Measurements from ENCODE around the gene FGF14.
"Not testable (repeated sequence)": the region's sequence is repeated elsewhere in the genome, so short reads cannot be mapped to it uniquely, and the experiment has no call there.

FGF14 gene

DNA sequence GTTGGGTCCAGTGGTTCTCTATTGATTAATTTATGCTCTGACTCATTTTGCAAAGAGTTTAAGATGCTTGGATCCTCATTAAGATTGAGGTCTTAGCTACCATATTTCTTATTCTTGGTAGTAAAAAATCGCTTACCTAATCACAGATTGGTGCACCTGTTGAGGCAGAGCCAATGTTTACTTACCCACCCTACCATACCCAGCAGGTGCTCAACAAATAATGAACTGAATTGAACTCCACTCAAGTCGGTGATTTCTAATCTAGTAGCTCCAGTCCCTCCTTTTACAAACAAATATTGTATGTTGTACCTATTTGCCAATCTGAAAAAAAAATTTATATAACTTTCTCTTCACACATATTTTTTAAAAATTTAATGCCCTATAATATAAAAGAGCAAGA lies 361.0 kb downstream of the FGF14 start:
- DNase-seq (ENCODE audit: low read depth in 3 of 3), result no peak

DNA sequence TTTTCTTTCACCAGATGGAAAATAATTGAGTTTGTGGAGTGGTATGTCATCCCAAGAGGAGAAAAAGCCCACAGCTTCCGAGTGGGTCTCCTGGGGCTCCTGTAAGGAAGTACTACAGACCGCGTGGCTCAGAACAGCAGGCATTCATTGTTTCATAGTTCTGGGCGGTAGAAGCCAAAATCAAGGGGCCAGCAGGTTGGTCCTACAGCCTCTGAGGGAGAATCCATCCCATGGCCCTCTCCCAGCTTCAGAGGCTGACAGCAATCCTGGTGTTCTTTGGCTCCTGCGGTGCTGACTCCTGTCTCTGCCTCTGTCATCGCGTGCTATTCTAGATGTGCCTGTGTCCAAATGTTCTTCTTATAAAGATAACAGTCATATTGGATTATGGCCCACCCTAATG lies 362.6 kb downstream of the FGF14 start:
- DNase-seq (ENCODE audit: low read depth in 3 of 3), result no peak

DNA sequence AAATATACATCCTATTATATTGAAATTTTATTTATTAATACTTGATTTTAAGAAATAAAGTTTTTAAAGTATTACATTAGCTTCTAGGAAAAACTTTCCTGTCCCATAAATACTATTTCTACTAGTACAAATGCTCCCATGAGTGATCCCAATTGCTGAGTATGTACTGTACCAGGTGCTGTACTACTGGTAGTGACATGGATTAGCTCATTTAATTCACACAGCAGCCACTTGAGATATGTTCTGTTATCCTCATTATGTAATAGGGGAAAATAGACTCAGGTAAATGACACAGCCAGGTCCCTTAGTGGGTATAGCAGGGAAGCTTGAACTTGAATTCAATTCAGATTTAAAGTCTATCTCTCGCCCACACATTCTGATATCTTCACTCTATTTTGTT lies 363.1 kb downstream of the FGF14 start:
- no peak for DNase-seq (ENCODE audit: low read depth in 3 of 3)

DNA sequence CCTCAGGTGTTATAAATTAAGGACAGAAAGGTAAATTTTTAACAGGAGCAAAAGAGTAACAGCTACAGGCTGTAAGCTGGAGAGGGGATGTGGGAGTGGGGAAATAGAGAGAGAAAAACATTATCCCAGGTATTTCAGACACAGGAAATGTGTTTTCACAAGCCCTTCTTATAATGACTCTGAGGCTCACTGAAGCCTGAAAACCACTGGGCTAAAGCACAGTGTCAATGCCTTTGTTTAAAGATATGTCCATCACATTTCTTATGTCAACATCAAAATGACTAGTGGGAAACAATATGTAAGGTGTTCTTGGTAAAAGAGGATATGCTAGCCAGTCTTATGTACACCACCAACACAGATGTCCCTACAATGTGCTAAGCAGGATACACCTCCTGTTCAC lies 365.9 kb downstream of the FGF14 start:
- no peak for DNase-seq (ENCODE audit: low read depth in 3 of 3)

DNA sequence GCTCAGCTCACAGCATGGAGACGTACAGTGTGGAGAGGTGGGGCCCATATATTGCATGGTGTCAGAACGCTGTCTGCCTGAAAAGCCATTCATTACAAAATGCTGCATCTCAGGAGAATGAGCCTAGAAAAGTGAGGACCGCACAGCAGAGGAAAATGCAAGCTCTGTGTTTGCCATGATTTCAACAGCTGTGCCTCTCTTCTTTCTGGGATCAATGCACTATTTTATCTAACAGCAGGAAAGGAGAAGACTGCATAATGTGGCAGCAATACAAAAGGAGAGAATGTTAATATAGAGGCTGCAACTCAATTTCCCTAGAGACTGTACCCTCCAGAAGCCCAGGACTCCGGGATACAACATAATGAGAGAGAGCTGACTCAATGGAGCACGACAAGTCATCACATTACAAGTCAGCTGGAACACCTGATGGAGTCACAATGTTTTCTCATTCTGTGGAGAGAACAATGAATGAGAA lies 368.0 kb downstream of the FGF14 start:
- DNase-seq (ENCODE audit: low read depth in 3 of 3), result no peak

DNA sequence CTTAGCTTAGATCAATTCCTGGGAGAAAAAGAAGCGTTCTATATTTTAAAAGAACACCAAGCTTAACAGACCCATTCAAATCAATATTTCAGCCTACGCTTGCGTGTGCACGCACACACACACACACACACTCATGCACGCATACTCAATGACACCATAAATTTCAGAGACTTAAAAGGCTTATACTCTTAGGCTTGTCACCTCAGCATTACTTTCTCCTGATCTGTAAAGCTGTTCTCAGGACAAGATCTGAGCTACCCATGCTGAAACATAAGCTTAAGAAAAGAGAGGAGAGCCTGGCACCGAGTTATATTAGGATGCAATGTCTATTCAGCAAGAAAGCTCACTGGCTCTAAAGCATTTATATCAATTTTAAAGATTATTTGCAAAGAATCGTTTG lies 368.5 kb downstream of the FGF14 start:
- DNase-seq (ENCODE audit: low read depth in 3 of 3), result no peak

DNA sequence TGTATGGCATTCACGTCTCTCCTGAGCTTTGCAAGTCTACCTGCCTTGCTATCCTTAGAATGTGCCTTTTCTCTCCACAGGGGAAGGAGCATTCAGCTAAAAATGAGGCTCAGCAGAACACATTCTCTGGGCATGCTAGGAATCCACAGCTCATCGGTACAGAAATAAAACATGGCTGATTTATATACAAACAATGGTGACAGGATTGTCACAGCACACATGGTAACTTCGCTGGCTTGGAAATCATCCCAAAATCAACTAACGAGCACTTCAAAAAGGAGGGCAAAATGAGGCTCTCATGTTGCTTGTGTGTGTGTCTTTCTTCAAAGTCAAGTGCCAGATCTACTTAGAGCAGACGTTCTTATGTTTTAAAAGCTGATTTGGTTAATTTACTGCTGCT lies 373.0 kb downstream of the FGF14 start:
- no peak for DNase-seq (ENCODE audit: low read depth in 3 of 3)

DNA sequence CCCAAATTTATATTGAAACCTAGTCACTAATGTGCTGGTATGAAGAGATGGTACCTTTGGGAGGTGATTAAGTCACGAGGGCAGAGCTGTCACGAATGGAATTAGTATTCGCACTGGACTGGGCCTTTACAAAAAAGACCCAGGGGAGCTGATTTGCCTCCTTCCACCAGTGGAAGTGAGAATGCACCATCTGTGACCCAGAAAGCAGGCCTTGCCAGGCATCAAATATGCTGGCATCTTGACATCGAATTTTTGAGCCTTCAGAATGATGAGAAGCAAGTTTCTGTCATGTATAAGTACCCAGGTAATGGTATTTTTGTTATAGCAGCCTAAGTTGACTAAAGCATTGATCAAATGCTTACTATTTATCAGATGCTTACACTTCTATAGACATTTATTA lies 373.6 kb downstream of the FGF14 start:
- no peak for DNase-seq (ENCODE audit: low read depth in 3 of 3)

DNA sequence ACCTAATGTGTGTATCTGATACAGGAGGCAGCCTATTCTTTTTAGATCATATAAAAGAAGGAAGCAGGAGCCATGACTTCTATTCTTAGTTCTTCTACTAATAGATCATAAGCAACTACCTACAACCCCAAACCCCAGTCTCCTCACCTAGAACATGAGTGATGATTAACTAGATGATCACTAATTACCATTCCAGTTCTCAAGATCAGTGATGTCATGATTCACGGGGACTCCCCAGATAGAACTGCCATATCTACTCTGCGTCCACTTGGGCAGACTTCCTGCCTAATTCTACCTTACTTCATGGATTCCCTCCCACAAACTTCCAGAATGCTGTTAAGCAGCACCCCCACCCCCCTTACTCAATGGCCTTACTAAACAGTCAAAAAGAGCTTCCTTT lies 380.1 kb downstream of the FGF14 start:
- DNase-seq (ENCODE audit: low read depth in 3 of 3), result no peak

DNA sequence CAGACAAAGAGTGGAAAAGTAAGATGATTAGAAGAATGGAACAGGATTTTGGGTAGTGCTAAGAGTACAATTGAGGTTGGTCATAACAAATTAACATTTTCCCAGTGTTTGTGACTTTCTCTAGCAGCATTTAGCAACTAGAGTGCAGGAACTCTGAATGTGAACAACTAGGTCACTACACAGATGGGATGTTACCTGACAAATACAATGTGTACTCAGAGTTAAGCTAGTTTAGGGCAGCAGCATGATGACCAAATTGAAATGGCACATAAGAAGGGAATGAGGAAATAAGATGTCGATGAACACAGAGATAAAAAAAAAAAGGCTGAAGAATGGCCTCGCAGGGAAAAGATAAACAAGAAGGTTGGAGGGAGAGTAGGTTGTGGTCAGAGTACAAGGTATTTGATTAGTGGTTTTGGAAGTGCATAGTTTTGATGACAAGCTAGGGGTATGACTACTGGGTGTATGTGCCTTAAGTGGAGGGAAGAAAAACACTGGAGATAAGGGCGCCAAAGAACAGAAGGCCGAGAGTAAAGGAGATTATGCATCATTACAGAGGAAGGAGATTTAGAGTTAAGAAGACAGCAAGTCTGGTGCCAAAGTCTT lies 381.1 kb downstream of the FGF14 start:
- no peak for DNase-seq (ENCODE audit: low read depth in 3 of 3)

DNA sequence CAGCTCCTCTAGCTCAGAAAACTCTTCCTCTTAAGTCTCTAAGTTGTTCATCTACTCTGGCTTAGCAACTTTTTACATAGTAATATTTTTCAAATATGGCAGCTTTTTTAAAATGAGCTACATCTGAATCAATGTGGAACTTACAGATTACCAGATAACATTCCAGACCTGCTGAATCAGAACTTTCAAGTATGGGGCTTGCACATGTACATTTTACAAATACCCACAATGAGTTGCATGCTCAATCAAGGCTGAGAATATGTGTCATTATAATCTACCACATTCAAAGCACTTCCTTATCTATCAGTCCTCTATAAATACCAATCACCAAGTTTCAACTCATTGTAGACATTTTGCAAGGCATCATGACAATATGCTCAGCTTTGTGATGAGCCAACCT lies 383.1 kb downstream of the FGF14 start:
- DNase-seq (ENCODE audit: low read depth in 3 of 3), result no peak

DNA sequence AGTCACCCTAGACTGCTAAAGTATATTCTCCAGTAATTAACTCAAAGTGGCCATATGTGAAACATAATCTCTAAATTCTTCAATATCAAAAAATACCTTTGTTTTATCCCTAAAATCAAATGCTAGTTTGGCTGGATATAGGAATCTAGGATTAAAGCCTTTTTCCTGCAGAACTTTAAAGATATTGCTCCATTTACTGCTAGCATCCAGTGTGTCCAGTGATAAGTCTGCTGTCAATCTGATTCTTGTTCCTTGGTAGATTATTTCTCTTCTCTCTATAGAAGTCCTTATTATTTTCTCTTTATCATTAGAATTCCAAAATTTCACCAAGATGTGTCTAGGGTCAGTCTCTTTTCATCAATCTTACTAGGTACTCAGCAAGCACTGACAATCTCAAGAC lies 384.6 kb downstream of the FGF14 start:
- DNase-seq (ENCODE audit: low read depth in 3 of 3), result no peak

DNA sequence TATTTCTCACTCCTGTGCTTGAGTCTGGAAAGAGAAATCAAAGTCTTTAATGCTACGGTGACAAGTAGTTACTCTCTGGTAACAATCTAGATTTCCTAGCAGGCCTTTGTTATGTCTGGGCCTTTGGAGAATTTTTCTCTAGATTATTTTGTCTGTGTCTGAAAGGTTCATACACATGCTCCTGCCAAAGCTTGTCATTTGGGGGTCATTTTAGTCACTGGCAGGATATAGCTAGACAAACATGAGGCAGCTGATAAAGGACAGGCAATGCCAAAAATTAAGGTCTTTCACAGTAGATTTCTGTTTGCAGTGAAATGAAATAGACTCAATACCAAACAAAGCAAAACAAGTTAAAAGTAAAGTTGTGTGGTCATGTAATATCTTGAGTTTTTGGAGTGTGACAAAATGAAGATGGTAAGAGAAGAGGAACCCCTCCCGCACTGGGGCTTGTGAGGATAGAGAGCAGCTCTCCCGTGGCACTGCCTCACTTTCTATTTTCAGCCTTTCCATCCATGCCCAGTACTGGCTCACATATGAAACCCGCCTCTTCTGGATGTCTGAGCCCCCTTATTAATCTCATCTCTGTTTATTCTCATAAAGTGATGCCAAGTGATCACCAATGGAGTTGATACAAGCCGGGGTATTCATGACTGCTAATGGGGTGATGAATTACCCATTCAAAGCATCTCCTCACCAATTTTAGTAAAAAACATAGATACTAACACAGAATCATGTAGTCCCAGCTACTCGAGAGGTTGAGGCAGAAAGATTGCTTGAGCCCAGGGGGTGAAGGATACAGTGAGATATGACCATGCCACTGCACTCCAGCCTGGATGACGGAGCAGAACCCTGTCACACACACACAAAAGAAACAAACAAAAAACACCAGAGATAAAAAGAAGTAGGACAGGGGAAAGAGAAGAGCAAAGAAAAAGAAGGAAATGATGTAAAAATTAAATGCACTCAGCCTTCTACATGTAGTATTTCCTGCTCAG lies 389.3 kb downstream of the FGF14 start:
- no peak for DNase-seq (ENCODE audit: low read depth in 3 of 3)

DNA sequence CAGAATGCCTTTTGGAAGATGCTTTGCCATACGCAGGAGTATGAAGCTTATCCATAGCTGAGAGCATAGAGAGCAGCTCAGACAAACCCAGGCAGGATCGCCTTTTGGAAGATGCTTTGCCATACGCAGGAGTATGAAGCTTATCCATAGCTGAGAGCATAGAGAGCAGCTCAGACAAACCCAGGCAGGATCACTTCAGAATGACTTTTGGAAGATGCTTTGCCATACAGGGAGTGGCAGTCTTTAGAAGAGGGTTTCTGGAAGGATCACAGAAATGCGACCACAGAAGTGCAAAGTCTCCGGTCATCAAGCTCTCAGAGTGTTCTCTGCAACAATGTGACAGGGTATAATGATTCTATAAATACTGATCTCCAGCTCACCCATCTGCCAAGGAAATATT lies 390.4 kb downstream of the FGF14 start:
- not testable (repeated sequence) for DNase-seq (ENCODE audit: low read depth in 3 of 3)

DNA sequence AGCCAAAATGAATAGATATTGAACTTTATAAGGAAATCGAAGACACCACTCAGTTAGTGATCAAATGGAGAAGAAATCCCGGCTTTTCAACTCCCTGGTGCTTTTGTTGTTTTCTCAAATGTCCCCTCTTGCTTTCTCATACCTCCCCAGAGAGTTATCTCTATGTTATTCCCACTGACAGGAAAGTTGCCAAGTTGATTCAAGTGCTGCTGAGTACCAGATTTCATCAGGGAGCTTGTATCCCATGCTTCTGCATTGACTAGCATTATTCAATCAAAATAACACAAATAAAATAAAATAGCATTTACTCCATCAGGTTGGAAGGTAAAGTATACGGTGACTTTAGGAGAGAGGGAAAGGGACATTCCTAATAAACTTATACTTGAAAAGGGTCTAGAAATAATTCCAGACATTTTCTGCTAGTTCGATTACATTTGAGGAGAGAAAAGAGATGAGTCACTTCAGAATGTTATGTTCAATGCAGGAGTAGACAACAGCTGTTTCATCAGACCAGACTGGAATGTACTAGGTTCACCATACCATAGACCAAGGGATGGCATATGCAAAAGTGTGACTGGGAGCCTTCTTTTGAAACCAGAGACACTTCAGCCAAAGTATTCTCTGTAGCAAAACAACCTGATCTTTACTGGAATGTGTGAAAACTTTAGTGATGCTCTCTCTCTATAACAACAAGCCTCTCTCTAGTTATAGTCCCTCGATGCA lies 397.8 kb downstream of the FGF14 start:
- no peak for DNase-seq (ENCODE audit: low read depth in 3 of 3)

DNA sequence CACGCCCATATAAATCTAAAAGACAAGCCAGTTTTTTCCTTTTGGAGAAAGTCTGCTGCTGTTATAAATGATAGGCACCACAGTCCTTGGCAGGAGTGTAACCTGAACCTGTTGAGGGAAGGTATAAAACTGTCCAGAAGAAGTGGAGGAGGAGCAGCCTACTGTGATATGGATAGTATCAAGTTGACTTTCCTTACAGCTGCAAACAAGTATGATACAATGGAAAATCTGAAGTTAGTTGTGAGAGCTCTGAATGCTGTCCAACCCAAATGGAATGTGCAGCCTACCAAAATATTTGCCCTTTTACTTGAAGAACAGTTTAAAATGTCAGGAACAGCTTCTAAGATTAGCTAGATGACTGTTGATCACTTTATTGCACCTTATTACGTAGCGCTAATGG lies 399.6 kb downstream of the FGF14 start:
- DNase-seq (ENCODE audit: low read depth in 3 of 3), result no peak

DNA sequence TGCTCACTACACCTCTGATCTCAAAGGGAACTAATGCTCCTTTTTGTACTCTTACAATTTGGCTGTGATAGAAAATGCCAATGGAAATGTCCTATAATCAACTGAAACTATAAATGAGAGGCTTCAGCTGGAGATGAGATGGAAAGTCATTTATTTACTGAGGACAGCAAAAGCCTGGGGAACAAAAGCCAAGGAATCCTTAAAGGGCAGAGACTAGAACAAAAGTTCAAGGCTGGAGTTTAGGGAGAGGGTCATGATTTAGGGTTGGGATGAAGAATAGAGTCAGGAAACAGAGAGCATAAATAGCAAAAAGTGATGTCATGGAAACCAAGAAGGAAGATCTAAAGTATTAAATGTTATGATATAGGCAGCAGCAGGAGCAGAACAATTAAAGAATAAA lies 401.1 kb downstream of the FGF14 start:
- DNase-seq (ENCODE audit: low read depth in 3 of 3), result no peak

DNA sequence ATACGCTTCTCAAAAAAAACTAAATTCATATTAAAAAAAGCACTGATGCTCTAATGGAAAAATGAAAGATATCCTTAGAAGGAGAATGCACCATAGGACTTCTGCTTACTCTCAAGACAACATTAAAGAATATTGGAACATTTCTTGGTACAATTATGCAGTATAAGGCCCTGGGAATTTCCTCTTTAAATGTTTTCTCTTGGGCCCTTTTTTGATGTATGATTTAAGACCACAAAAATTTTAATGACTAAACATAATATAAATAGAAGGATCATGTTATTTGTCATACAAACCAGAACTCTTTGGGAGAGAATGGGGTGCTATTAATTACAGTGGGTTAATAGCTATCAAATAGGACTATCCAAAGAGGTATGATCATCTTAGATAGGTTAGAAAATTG lies 403.7 kb downstream of the FGF14 start:
- DNase-seq (ENCODE audit: low read depth in 3 of 3), result no peak

DNA sequence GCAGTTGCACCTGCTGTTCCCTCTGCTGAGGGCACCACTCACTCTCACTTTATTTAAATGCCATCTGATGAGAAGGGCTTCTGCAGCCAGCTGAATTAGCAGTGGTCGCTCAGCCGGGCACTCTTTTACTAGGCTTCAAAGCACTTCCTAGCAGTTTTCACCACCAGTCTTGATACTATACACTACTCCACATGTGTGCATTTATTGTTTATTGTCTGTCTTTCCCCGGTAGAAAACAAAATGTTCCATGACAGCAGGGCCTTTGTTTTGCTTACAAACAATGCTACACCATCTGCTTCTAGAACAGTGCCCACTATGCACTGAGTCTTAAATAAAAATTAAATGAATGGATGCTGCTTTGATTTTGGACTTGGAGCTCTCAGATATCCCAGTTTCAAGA lies 404.9 kb downstream of the FGF14 start:
- DNase-seq (ENCODE audit: low read depth in 3 of 3), result no peak

DNA sequence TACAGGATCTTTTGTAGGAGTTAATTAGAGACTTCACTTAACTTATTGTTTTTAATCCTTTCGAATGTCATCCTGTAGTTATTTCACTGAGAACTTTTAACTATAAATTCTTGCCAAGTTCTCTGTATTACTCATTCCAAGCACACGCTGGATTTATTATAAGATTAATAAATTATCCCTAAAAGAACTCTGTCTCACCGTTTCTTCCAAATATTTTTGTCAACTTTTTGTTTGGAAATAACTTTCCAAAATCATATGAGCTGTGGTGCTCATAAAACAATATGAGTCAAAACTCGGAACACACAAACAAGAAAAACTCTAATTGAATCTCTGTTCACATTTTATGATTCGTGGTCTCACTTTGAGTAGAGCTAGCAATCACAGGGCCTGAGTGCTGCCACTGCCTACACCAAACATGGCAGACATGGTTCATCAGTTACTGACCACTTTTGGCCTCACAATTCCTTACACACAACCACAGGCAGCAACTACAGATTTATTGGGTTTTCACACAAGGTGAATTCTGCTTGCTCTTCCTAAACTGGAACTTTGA lies 412.0 kb downstream of the FGF14 start:
- no peak for DNase-seq (ENCODE audit: low read depth in 3 of 3)

DNA sequence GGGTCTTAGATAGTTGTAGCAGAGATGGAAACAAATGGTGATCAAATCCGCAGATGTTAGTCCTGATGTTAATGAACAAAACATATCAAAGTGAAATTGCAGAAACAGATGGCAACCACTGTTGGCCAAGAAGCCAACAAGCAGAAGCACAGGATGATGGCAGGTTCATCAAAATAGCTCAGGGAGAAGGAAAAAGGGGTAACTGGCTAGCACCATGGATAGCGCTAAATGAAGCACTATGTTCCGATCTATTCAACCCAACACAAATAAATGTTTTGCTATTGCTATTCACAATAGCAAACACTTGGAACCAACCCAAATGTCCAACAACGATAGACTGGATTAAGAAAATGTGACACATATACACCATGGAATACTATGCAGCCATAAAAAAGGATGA lies 413.7 kb downstream of the FGF14 start:
- no peak for DNase-seq (ENCODE audit: low read depth in 3 of 3)

DNA sequence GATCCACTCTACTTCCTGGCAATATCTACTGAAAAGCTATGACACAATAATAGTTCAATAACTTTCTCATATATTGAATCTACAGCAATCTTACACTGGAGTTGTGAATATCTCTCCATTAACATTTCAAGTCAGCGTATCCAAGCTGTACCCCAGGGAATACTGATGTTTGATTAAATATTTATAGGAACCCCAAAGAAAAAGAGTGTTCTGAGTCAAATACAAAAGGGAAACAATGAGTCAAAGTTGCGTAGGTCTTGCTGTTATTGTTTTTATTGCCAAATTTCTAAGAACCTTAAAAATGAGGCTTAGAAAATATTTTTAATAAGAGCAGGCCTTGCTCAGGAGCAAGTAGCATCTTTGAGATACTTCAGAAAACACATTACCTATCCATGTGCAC lies 415.5 kb downstream of the FGF14 start:
- DNase-seq (ENCODE audit: low read depth in 3 of 3), result no peak
